Endodermal cell (in vitro differentiated cells): ENCODE results near the gene ESF1. TPM values are rescaled to one million over a fixed set of nuclear protein-coding genes. Genes with fewer than 3 reads are reported as not detected.

ENCODE experiments used
- DNase-seq: peaks from one replicate; pipeline ENCODE4 v3.0.0-alpha.2; 2017
- H3K27ac ChIP-seq: 2 replicates; pipeline ENCODE4 v1.5.1; 2013; ENCODE audit warnings: mild to moderate bottlenecking, low read depth, low read length, moderate library complexity
- H3K27me3 ChIP-seq: 2 replicates; pipeline ENCODE4 v1.6.1; 2013; ENCODE audit warnings: mild to moderate bottlenecking, low read length, moderate library complexity; ENCODE audit not compliant: insufficient read depth, control insufficient read depth, poor library complexity, severe bottlenecking
- H3K36me3 ChIP-seq: 2 replicates; pipeline ENCODE4 v1.7.0; 2013; ENCODE audit warnings: mild to moderate bottlenecking, low read length, moderate library complexity; ENCODE audit not compliant: control insufficient read depth, insufficient read depth
- H3K4me1 ChIP-seq: one replicate; pipeline ENCODE4 v1.7.0; 2013; ENCODE audit warnings: low read length; ENCODE audit not compliant: control insufficient read depth, insufficient read depth
- H3K4me3 ChIP-seq: 2 replicates; pipeline ENCODE4 v1.5.1; 2013; ENCODE audit warnings: mild to moderate bottlenecking, low read length, moderate library complexity
- H3K9ac ChIP-seq: 2 replicates; pipeline ENCODE4 v1.6.1; 2013; ENCODE audit warnings: mild to moderate bottlenecking, low read length, moderate library complexity; ENCODE audit not compliant: poor library complexity, severe bottlenecking; ENCODE audit errors: extremely low read depth
- H3K9me3 ChIP-seq: 2 replicates; pipeline ENCODE4 v1.6.1; 2013; ENCODE audit warnings: mild to moderate bottlenecking, low read length, moderate library complexity; ENCODE audit not compliant: control insufficient read depth
- H3K27ac Mint-ChIP-seq: 2 replicates; pipeline ENCODE4 v1.8.0; 2020; ENCODE audit warnings: mixed read lengths
- H3K27me3 Mint-ChIP-seq: 2 replicates; pipeline ENCODE4 v1.8.0; 2021; ENCODE audit warnings: mild to moderate bottlenecking, mixed read lengths; ENCODE audit not compliant: insufficient read depth
- H3K36me3 Mint-ChIP-seq: 2 replicates; pipeline ENCODE4 v1.8.0; 2020; ENCODE audit warnings: low read depth, mixed read lengths
- H3K4me1 Mint-ChIP-seq: 2 replicates; pipeline ENCODE4 v1.8.0; 2020; ENCODE audit warnings: mixed read lengths
- H3K4me3 Mint-ChIP-seq: 2 replicates; pipeline ENCODE4 v1.8.0; 2020; ENCODE audit warnings: mild to moderate bottlenecking, moderate library complexity, mixed read lengths
- H3K9me3 Mint-ChIP-seq: 2 replicates; pipeline ENCODE4 v1.8.0; 2020; ENCODE audit warnings: mild to moderate bottlenecking, mixed read lengths
- CTCF ChIP-seq: fragments of 200-600 bp; sonication (generic); conservative IDR thresholded peaks from 2 replicates; pipeline ENCODE4 v1.5.0; 2021; ENCODE audit warnings: antibody characterized with exemption, mild to moderate bottlenecking
- WGBS, 2 experiments: methylation state at CpG; one replicate each; pipeline versions ENCODE4 v1.1.5 to v1.1.7; 2013; ENCODE audit warnings: missing lambda C conversion rate in 2 of 2, mixed read lengths in 1 of 2; ENCODE audit not compliant: insufficient coverage in 1 of 2, insufficient read length in 1 of 2; 5-methylcytosine and 5-hydroxymethylcytosine counted together
- total RNA-seq, 2 donors: library from RNA; stranded (reverse); fragmentation: NEBNext Ultra II Directional in 1 of 2; extraction: Animal tissue kit (Norgen Biotek cat#: 25700) in 1 of 2; gene quantifications; 2 replicates in 1 of 2; 3 replicates in 1 of 2; pipeline ENCODE4 v1.2.1, GENCODE V29; 2021

ESF1 gene
- total RNA-seq, 2 donors from 2014 or later, result 23.9 to 32.1 TPM

DNA sequence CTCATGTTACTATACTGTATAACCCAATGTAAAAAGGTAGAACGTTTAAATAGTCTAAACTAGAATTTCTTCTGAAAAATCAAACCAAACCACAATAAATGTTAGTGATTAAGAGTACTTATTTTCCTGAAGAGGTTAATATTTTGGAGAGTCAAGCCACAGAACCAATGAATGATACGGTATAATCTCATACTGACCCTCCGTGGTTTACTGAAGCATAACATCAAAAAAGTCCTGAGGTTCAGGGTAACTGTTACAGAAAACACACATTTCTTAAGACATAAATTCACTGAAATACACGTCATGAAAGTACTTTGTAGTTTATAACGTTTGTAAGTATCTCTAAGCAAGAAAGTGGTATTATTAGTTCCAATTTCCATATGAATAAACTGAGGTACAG, 28.9 kb downstream of the ESF1 start:
- H3K36me3 ChIP-seq, result peaks cover 62% of the 10 kb centered on the region
- no peaks in the 10 kb centered on the region for H3K27me3 ChIP-seq
- Mint-ChIP-seq H3K9me3 (peaks cover 10% of the 10 kb centered on the region), H3K27ac (no peak overlapping the region), H3K27me3 (no peaks in the 10 kb centered on the region), H3K4me3 (no peak overlapping the region), H3K4me1 (no peaks in the 10 kb centered on the region), H3K36me3 (peaks cover 42% of the 10 kb centered on the region)
- H3K9ac ChIP-seq, result no peak overlapping the region
- H3K4me1 ChIP-seq, result no peaks in the 10 kb centered on the region
- TF ChIP-seq CTCF, result no peak
- DNase-seq, result no peak
- no peak overlapping the region for H3K27ac ChIP-seq
- no peak overlapping the region for H3K4me3 ChIP-seq
- peaks cover 11% of the 10 kb centered on the region for H3K9me3 ChIP-seq
- 93 to 97% methylated on average over 3 to 4 of the region's 5 CpGs for WGBS, 2 experiments

DNA sequence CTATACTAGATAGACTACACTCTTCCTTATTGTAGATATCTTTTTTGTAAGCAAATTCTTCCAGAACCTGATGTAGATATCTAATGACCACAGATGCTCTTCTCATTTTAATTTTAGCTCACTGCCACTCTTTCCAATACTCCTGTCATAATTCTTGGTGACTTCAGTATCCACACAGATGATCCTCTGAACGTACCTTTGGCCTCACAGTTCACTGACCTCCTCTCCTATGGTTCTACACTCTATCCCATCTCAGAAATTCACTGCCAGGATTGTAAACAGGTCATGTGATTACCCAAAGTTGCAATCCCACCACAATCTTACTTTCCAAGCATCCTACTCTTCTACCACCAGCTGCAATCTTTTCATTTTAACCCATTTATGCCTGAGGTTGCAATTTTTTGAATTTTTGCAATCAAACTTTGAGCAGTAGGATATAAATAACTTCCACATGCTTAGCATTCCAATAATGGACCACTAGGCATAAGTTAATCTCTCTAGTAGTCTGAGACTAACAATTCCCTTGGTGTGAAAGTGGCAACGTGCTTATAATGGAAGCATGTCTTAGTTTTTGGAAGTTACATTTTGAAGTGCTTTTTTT, 31.2 kb downstream of the ESF1 start:
- H3K27ac Mint-ChIP-seq, result no peak overlapping the region
- H3K27me3 Mint-ChIP-seq, result no peaks in the 10 kb centered on the region
- Histone ChIP-seq H3K9me3 (no peaks in the 10 kb centered on the region), H3K36me3 (peaks cover 56% of the 10 kb centered on the region), H3K4me1 (no peaks in the 10 kb centered on the region), H3K4me3 (no peak overlapping the region), H3K27ac (no peak overlapping the region), H3K9ac (no peak overlapping the region), H3K27me3 (no peaks in the 10 kb centered on the region)
- 92 to 94% methylated on average over 2 of the region's 2 CpGs for WGBS, 2 experiments
- H3K4me1 Mint-ChIP-seq, result no peaks in the 10 kb centered on the region
- no peak for TF ChIP-seq CTCF
- H3K9me3 Mint-ChIP-seq, result no peaks in the 10 kb centered on the region
- no peak overlapping the region for H3K4me3 Mint-ChIP-seq
- DNase-seq, result no peak
- H3K36me3 Mint-ChIP-seq, result peaks cover 34% of the 10 kb centered on the region

GRCh38 chr20:13749811-13750210, 34.9 kb downstream of the ESF1 start:
- Histone ChIP-seq H3K27me3 (no peaks in the 10 kb centered on the region), H3K9me3 (no peaks in the 10 kb centered on the region), H3K9ac (no peak overlapping the region), H3K36me3 (peaks cover 30% of the 10 kb centered on the region), H3K27ac (no peak overlapping the region), H3K4me1 (no peaks in the 10 kb centered on the region), H3K4me3 (no peak overlapping the region)
- H3K4me1 Mint-ChIP-seq, result no peaks in the 10 kb centered on the region
- no peak for TF ChIP-seq CTCF
- no peaks in the 10 kb centered on the region for H3K27me3 Mint-ChIP-seq
- no peak overlapping the region for H3K4me3 Mint-ChIP-seq
- no peak for DNase-seq
- H3K27ac Mint-ChIP-seq, result no peak overlapping the region
- 92 to 100% methylated on average over 1 to 2 of the region's 3 CpGs for WGBS, 2 experiments
- no peaks in the 10 kb centered on the region for H3K9me3 Mint-ChIP-seq
- peaks cover 22% of the 10 kb centered on the region for H3K36me3 Mint-ChIP-seq
